GM18951 (cell line): ENCODE data around the gene TMC6.

ENCODE experiments used
- POLR2A ChIP-seq: IDR thresholded peaks from 4 replicates; pipeline ENCODE4 v1.6.1; 2011; ENCODE audit warnings: mild to moderate bottlenecking; ENCODE audit not compliant: insufficient read length, insufficient read depth; ENCODE audit errors: extremely low read depth
- in situ Hi-C: fragments of 300-500 bp; cut with MboI; formaldehyde crosslinking; loops from one replicate; pipeline ENCODE4 v1.12.0; 2022; ENCODE audit warnings: low sequenced_read_pairs, mixed read lengths, inconsistent platforms; ENCODE audit not compliant: unreplicated experiment

The TMC6 gene

DNA sequence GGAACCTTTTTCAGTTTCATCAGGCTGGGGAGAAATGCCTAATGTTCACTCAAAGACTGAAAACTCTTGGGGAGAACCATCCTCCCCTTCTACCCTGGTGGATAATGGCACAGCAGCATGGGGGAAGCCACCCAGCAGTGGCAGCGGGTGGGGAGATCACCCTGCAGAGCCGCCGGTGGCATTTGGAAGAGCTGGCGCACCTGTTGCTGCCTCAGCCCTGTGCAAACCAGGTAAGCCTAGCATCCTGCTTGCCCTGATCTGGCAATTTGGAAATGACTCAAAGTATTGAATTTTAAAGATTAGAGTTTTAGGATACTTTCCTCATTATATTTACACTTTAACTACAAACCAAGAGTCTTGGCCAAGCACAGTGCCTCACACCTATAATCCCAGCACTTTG, 63.8 kb downstream of the TMC6 start:
- in situ Hi-C loops = no loop called here

DNA sequence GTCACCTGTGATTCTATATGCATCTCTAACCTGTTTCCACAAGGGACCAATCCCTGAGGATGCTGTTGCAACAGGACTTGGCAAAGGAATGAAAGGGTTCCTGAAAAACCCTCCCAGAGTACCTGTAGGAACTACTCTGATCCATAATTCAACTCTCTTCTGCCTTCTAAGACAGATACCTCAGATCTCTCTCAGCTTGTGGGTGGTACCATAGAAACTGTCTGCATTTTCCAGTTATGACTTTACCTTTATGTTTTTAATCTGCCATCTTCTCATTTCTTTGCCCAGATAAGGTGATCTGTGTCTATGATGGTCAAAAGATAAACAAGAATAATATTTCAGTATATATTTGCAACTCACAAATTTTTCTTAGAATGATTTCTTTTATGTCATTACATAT, 65.1 kb downstream of the TMC6 start:
- TF ChIP-seq POLR2A = no peak
- in situ Hi-C loops = no loop called here

More for the DNA sequence above, 63.8 kb downstream of the TMC6 start:
- no peak for TF ChIP-seq POLR2A

DNA sequence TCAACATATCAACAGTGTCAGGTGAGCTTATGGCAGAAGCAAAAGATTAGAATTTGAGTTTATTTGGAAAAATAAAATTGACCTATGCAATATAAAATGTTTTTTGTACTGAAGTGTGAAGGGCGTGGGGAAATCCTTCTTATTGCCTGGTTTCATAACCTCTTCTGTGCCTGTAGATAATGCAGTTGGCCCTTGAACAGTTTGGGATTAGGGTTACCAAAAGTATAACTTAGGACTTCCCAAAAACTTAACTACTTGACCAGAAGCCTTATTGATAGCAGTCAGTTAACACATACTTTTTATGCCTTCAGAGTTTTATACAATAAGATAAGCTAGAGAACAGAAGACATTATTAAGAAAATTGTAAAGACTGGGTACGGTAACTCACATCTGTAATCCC, 66.0 kb downstream of the TMC6 start:
- in situ Hi-C loops = no loop called here
- no peak for TF ChIP-seq POLR2A
